PC-3 (cell line): Measurements from ENCODE around the gene MAMDC2. TPM values are rescaled to one million over a fixed set of nuclear protein-coding genes. Genes with fewer than 3 reads are reported as not detected.

Experiments
- ATAC-seq: fragments of 200-7000 bp; cut with Tn5 transposase; 2 replicates; pipeline ENCODE4 v1.9.1; 2020; ENCODE audit warnings: mild to moderate bottlenecking, moderate library complexity
- BruUV-seq: library from RNA; stranded (reverse); fragments of 400-500 nt; replicated peaks from 2 replicates; lab custom pipeline; 2021; lab: Mats Ljungman, UMichigan
- CTCF ChIA-PET: fragments of 300-600 bp; sonication (Branson Sonifier 250); formaldehyde crosslinking; loops from one replicate; lab custom pipeline; 2022; ENCODE audit warnings: antibody characterized with exemption; lab: Charles Lee
- POLR2A ChIA-PET: fragments of 300-600 bp; sonication (Branson Sonifier 250); formaldehyde crosslinking; loops from one replicate; lab custom pipeline; 2022; ENCODE audit warnings: antibody characterized with exemption; ENCODE audit not compliant: unreplicated experiment; lab: Charles Lee
- DNase-seq: peaks from one replicate; pipeline ENCODE4 v3.0.0-alpha.2; 2015
- H2AFZ ChIP-seq: fragments of 300-600 bp; sonication (generic); 2 replicates; pipeline ENCODE4 v1.6.0; 2016; ENCODE audit warnings: antibody characterized with exemption, low read length
- H3F3A ChIP-seq: fragments of 300-600 bp; sonication (generic); one replicate; pipeline ENCODE4 v1.6.0; 2017; ENCODE audit warnings: antibody characterized with exemption, low read length, control low read depth, mild to moderate bottlenecking; ENCODE audit not compliant: unreplicated experiment
- H3K27ac ChIP-seq: fragments of 300-600 bp; sonication (generic); 2 replicates; pipeline ENCODE4 v1.5.1; 2016; ENCODE audit warnings: mild to moderate bottlenecking, low read length
- H3K27me3 ChIP-seq: fragments of 300-600 bp; sonication (generic); 2 replicates; pipeline ENCODE4 v1.6.1; 2016; ENCODE audit warnings: low read length, mixed read lengths
- H3K36me3 ChIP-seq: fragments of 300-600 bp; sonication (generic); 2 replicates; pipeline ENCODE4 v1.6.1; 2016; ENCODE audit warnings: low read depth, mixed run types, low read length, mixed read lengths
- H3K4me1 ChIP-seq: fragments of 300-600 bp; sonication (generic); 2 replicates; pipeline ENCODE4 v1.5.1; 2016; ENCODE audit warnings: low read length; ENCODE audit not compliant: insufficient read depth
- H3K4me2 ChIP-seq: fragments of 300-600 bp; sonication (generic); 2 replicates; pipeline ENCODE4 v1.6.0; 2016; ENCODE audit warnings: low read length
- H3K4me3 ChIP-seq: fragments of 300-600 bp; sonication (generic); 2 replicates; pipeline ENCODE4 v1.5.1; 2016; ENCODE audit warnings: mild to moderate bottlenecking, low read length, mixed read lengths
- H3K79me2 ChIP-seq: fragments of 300-600 bp; sonication (generic); 2 replicates; pipeline ENCODE4 v1.6.1; 2017; ENCODE audit warnings: low read length, mixed read lengths
- H3K9ac ChIP-seq: fragments of 300-600 bp; sonication (generic); 2 replicates; pipeline ENCODE4 v1.6.0; 2016; ENCODE audit warnings: mild to moderate bottlenecking, low read length
- H3K9me2 ChIP-seq: fragments of 300-600 bp; sonication (generic); replicated peaks from 2 replicates; pipeline ENCODE4 v1.6.1; 2016; ENCODE audit warnings: mixed run types, low read length, mixed read lengths
- H3K9me3 ChIP-seq: fragments of 300-600 bp; sonication (generic); 2 replicates; pipeline ENCODE4 v1.6.1; 2016; ENCODE audit warnings: low read length, mixed read lengths
- H4K20me1 ChIP-seq: fragments of 300-600 bp; sonication (generic); 2 replicates; pipeline ENCODE4 v1.6.1; 2016; ENCODE audit warnings: low read length, mixed read lengths
- CTCF ChIP-seq: fragments of 300-600 bp; sonication (generic); conservative IDR thresholded peaks from 2 replicates; pipeline ENCODE4 v1.5.1; 2017; ENCODE audit warnings: antibody characterized with exemption, low read depth, mild to moderate bottlenecking, low read length
- EZH2 ChIP-seq: fragments of 300-600 bp; sonication (generic); IDR thresholded peaks from one replicate; pipeline ENCODE4 v1.6.1; 2017; ENCODE audit warnings: antibody characterized with exemption, mild to moderate bottlenecking, low read length; ENCODE audit not compliant: unreplicated experiment
- EZH2phosphoT487 ChIP-seq: fragments of 300-600 bp; sonication (generic); IDR thresholded peaks from 2 replicates; pipeline ENCODE4 v1.6.1; 2018; ENCODE audit warnings: mild to moderate bottlenecking, antibody characterized with exemption, low read length, borderline replicate concordance
- intact Hi-C: fragments of 100-400 bp; cut with micrococcal nuclease; formaldehyde crosslinking; loops from 2 replicates; pipeline ENCODE4 v1.9.0; 2023
- total RNA-seq: library from RNA; depleted of rRNA; stranded (reverse); fragments of >200 nt; gene quantifications from 2 replicates; pipeline ENCODE4 v1.2.3, GENCODE V29; 2014

The MAMDC2 gene
- total RNA-seq, 1 experiment from 2014 or later, result not detected

GRCh38 chr9:70007831-70008230, 35.8 kb upstream of the MAMDC2 start:
- H3K4me1 ChIP-seq, result no peaks in the 10 kb centered on the region
- intact Hi-C loops, result no loop called here
- POLR2A ChIA-PET, result no interaction called here
- no peak overlapping the region for H3K4me2 ChIP-seq
- H2AFZ ChIP-seq, result no peak overlapping the region
- H3K27ac ChIP-seq, result no peak overlapping the region
- H3K9me3 ChIP-seq, result no peaks in the 10 kb centered on the region
- no peaks in the 10 kb centered on the region for H3K9me2 ChIP-seq
- H3K79me2 ChIP-seq, result no peaks in the 10 kb centered on the region
- BruUV-seq, result no TSS peak
- DNase-seq, result no peak
- no peak for ATAC-seq
- H4K20me1 ChIP-seq, result no peaks in the 10 kb centered on the region
- CTCF ChIA-PET, result no interaction called here
- H3K9ac ChIP-seq, result no peak overlapping the region
- H3K4me3 ChIP-seq, result no peak overlapping the region
- H3K27me3 ChIP-seq, result no peaks in the 10 kb centered on the region
- TF ChIP-seq EZH2, result no peak
- no peak for TF ChIP-seq EZH2phosphoT487
- no peak for TF ChIP-seq CTCF
- no peaks in the 10 kb centered on the region for H3F3A ChIP-seq
- no peaks in the 10 kb centered on the region for H3K36me3 ChIP-seq

- Histone ChIP-seq H3K36me3 (no peaks in the 10 kb centered on the region), H3F3A (no peaks in the 10 kb centered on the region), H3K9me3 (no peaks in the 10 kb centered on the region), H3K4me3 (no peak overlapping the region), H3K79me2 (no peaks in the 10 kb centered on the region), H3K4me2 (no peak overlapping the region), H3K4me1 (no peaks in the 10 kb centered on the region), H3K27ac (no peak overlapping the region), H2AFZ (no peak overlapping the region), H3K27me3 (no peaks in the 10 kb centered on the region), H4K20me1 (no peaks in the 10 kb centered on the region), H3K9me2 (no peaks in the 10 kb centered on the region), H3K9ac (no peak overlapping the region)
- intact Hi-C loops, result no loop called here
- BruUV-seq, result no TSS peak
- POLR2A ChIA-PET, result no interaction called here
- DNase-seq, result no peak
- no peak for ATAC-seq
- no peak for TF ChIP-seq CTCF
- no peak for TF ChIP-seq EZH2
- TF ChIP-seq EZH2phosphoT487, result no peak
- CTCF ChIA-PET, result no interaction called here
These were observed 33.6 kb upstream of the MAMDC2 start for GRCh38 chr9:70010015-70010414.

- CTCF ChIA-PET, result no interaction called here
- H3K79me2 ChIP-seq, result no peaks in the 10 kb centered on the region
- H3K4me3 ChIP-seq, result no peak overlapping the region
- H3K27me3 ChIP-seq, result no peaks in the 10 kb centered on the region
- no peak overlapping the region for H3K4me2 ChIP-seq
- no peak overlapping the region for H2AFZ ChIP-seq
- H3K27ac ChIP-seq, result no peak overlapping the region
- DNase-seq (no peak), ATAC-seq (no peak)
- POLR2A ChIA-PET, result no interaction called here
- no peak for TF ChIP-seq EZH2phosphoT487
- TF ChIP-seq CTCF, result no peak
- no peak for TF ChIP-seq EZH2
- no peaks in the 10 kb centered on the region for H3K9me3 ChIP-seq
- no peaks in the 10 kb centered on the region for H3K9me2 ChIP-seq
- no peaks in the 10 kb centered on the region for H4K20me1 ChIP-seq
- no TSS peak for BruUV-seq
- intact Hi-C loops, result no loop called here
- no peaks in the 10 kb centered on the region for H3K36me3 ChIP-seq
- no peaks in the 10 kb centered on the region for H3F3A ChIP-seq
- no peaks in the 10 kb centered on the region for H3K4me1 ChIP-seq
- no peak overlapping the region for H3K9ac ChIP-seq
These were observed 32.3 kb upstream of the MAMDC2 start for GRCh38 chr9:70011366-70011765.
